GM21825 (cell line): ENCODE measurements around the gene NSMCE1.

Experiments
- ATAC-seq: cut with Tn5 transposase; IDR thresholded peaks from one replicate; pipeline ENCODE4 v1.9.1; 2021; ENCODE audit warnings: mild to moderate bottlenecking, moderate library complexity; ENCODE audit not compliant: unreplicated experiment

Gene NSMCE1

DNA sequence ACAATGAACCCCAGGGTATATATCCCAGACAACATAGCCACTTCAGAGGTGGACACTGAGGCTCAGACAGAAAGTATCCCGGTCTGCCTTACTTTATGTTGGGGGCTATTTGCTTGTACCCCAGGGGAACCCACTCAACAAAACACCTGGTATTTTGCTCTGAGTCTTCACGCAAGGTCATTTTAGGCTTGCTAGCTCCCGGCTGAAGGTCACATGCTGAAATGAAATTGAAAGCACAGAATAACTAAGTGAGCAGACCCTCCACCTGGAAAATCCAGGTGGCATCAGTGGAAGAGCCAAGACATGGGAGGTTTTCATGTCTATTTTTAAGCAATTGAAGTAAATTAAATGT is 69.4 kb downstream of the NSMCE1 start:
- ATAC-seq: no peak

DNA sequence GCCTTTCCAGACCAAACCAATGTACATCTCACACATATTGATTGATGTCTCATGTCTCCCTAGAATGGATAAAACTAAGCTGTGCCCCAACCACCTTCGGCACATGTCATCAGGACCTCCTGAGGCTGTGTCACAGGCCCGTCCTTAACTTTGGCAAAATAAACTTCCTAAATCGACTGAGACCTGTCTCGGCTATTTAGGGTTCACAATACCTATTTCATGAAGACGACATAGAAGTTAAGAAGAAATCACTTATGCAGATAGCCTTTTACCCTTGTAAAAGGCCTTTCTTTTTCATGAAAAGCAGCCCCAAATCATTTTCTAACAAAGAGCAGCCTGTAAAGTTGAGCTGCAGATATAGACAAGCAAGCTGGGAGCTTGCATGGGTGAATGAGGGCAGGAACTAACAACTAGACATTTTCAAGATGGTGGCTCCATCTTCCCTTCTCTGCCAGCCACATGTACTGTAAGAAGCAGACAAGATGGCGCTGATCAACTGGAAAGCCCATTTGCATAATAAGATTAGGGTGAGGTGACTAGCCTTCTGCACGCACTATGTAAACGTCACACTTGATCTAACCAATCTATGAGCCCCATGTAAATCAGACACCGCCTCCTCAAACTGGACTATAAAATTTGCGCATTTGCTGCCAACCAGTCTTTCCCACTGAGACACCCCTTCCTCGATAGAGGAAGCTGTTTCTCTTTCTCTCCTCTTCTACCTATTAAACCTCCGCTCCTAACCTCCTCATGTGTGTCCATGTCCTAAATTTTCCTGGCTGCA is 69.9 kb downstream of the NSMCE1 start:
- no peak for ATAC-seq

DNA sequence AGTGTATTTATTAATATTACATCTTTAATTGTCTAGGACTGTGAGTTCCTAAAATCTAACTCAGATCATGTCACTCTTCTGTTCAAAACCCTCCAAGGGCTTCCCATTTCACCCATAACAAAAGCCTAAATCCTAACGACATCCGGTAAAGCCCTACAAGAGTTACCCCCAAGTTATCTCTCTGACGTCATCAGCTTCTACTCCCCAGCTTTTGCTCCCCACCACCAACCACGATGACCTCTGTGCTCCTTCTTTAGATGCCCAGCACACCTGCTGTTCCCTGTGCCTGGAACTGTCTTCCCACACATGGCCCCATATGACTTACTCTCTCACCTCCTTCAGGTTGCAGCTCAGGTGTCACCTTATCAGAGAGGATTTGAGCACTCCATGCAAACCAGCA is 71.6 kb downstream of the NSMCE1 start:
- no peak for ATAC-seq

DNA sequence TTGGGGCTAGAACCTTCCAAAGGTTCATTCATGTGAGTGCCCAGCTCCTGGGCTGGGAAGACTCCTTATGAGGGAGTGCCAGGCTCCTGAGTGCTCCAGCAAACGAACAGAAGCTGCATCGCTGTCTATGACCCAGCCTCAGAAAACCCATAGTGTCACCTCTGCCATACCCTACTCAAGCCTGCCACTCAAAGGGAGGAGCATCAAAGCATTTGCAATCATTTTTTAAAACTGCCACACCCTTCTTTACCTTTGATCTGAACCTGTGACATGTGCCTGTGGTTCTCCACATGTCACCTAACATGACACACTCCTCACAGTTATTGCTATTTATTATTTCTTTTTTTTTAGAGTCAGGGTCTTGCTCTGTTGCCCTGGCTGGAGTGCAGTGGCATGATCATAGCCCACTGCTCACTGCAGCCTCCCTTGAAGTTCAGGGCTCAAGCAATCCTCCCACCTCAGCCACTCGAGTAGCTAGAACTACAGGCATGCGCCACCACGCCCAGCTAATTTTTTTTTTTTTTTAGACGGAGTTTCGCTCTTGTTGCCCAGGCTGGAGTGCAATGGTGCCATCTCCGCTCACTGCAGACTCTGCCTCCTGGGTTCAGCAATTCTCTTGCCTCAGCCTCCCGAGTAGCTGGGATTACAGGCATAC is 72.5 kb downstream of the NSMCE1 start:
- ATAC-seq: no peak

DNA sequence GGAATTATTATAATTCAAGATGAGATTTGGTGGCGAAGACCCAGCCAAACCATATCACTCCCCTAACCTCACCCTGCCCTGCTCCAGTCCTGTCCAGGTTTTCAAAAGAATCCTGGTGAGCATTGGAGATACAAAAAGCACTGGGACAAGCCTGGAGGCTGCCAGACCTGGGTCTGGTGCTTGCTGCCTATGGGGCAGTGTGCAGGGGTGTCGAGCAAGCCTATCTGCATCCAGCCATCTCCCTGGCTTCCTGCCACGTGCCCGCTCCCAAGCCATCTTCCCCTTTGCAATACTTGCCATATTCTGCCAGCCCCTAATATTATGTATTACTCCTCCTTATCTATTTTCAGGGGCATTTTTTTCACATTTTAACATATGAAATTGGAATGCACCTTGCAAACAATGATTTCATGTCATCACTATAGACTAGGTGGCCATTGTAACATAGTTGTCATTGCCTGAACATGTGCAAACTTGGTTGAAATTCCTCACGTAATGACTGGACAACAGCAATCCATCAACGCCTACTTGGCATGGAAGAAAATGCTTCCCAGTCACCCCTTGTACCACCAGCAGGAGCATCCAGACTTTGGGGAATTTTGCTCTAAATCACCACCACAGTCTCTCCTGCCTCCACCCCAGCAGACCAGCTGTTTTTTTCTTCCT is 73.4 kb downstream of the NSMCE1 start:
- no peak for ATAC-seq

DNA sequence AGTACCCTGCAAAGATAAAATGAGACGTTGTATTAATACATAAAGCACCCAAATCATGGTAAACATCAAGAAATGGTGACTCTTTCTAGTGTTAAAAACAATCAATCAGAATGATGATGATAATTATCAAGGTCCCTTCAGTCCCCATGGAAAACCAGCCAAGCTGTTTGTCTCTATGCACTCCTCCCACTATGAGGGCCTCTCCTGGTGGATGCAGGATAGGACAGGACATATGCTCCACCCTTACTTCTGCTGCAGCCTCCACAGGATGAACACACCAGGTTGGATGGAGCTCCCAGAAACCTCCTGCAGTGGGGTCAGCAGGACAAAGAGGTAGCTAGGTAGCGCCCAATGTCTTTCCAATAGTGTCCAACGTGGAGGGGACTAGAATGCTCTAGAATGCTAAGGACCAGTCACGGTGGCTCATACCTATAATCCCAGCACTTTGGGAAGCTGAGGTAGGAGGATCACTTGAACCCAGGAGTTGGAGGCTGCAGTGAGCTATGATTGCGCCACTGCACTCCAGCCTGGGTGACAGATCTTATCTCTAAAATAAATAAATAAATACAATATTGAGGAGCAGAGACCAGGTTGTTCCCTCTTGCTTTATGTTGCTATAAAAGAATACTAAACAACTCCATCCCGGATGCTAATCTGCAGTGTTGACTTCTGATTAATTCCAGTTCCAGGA is 75.1 kb downstream of the NSMCE1 start:
- no peak for ATAC-seq

DNA sequence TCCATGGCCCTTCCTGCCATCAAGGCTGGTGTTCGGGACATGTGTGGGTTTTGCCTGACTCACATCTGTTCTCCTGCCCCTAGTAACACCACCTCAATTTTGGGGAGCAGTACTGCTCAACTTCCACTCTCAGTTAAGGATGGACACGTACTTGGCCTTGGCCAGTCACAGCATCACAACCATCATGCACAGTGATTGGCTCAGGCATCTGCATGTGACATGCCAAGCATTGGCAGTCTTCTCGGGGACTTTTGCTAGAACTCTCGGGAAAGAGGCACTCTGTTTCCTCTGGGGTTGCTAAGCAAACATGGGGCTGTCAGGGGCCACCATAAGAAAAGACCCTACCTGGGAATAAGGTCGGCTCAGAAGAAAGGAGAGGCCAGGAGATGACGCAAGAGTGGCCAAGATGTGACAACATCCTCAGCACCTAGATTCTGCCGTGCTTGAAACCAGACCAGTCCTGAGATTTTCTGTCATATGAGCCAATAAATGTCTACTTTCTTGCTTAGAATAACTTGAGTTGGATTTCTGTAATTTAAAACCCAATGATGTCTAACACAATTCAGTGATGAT is 77.1 kb downstream of the NSMCE1 start:
- ATAC-seq: no peak

DNA sequence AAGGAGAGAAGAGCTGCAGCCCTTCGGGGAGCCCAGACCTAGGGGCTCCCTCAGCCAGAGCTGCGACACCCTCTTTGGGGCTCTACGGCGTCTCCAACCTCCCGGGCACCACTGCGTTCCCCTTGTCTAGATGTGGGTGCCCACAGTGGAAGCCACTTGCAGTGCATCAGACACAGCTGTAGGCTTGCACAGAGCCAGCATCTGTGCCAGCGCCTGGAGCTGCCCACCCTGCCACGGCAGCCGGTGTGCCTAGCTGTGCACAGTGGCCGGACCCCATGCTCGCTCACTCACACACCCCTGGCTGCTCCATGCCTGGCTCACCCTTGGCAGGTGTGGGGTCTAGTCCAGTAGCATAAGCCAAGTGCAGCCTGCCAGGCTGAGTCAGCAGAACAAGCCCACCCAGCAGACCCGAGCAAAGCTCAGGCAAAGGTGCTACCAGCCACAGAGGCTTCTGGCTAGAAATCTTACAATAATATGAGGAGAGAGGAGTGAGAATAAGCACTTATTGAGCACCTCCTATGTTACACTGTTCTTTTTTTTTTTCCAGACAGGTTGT is 78.2 kb downstream of the NSMCE1 start:
- no peak for ATAC-seq

DNA sequence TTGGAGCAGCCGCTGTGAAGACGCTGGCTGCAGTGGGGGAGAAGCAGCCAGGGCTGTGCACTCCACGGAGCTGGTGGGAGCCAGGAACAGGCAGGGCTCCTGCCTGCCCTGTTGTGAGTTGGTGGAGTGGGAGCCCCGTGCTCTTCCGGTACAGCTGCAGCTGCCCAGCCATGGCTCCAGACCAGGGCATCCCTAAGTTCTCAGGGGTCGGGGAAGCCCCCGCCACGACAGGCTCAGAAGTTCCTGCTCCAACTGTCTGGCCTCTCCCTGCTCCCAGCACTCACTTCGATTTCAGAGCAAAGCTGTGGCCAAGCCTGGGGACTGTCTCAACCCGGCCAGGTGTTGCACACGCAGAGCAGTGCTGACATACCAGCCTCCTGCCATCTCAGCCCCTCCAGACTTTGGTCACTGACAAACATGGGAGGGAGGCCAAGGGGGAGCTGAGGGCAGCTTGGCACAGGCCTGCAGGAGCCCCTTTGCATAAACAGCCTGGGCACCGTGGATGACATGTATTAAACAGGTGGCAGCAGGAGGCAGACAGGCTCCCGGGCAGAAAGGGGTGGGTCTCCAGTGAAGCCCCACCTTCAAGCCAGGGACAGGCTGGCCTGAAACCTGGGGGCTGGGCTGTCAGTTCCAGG is 79.1 kb downstream of the NSMCE1 start:
- no peak for ATAC-seq

DNA sequence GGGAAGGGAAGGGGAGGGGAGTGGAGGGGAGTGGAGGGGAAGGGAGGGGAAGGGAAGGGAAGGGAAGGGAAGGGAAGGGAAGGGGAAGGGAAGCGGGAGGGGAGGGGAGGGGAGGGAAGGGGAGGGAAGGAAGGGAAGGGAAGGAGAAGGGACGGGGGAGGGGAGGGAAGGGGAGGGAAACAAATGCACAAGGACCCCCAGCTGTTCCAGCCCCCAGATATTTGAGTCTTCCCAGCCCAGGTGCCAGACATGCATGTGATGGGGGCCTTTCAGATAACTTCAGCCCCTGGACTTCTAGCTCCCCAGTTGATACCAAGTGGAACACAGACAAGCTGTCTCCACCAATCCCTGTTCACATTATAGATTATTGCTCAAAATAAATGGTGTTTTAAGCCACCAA is 79.9 kb downstream of the NSMCE1 start:
- ATAC-seq: no peak

DNA sequence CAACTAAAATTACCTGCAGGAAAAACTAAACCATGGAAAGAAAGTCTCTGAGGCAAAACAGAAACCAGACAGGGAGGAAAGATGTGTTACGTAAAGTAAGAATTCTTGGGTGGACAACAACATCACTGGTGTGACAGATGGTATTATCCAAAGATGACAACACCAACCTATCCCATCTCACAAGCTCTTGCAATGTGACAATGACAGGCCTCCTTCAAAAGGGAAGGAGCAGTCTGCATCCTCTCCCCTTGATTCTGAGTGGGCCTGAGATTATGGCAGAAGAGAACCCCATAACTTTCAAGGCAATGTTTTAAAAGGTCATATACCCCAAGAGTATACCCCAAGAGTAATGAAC is 82.8 kb downstream of the NSMCE1 start:
- ATAC-seq: no peak

DNA sequence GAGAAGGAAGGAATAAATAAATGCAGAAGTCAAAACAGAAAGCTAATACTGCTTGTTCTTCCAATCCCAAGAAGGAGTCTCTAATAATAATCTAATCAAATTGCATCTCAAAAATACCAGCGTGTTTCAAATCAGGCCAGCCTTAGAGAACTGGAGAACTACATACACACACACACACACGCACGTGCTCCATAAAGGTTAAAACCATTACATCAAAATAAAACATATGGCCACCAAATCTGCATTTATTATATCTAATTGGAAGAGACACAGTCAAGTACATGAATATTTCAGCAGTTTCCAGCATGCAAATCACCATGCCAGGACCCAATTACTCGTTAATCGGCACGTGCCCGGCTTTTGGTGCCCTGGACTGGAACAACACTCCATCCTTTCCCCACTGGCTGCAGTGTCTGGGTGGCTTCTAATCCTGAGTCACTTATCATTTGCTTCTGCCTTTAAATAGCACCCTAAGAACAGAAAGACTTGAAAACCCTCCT is 85.6 kb downstream of the NSMCE1 start:
- no peak for ATAC-seq

DNA sequence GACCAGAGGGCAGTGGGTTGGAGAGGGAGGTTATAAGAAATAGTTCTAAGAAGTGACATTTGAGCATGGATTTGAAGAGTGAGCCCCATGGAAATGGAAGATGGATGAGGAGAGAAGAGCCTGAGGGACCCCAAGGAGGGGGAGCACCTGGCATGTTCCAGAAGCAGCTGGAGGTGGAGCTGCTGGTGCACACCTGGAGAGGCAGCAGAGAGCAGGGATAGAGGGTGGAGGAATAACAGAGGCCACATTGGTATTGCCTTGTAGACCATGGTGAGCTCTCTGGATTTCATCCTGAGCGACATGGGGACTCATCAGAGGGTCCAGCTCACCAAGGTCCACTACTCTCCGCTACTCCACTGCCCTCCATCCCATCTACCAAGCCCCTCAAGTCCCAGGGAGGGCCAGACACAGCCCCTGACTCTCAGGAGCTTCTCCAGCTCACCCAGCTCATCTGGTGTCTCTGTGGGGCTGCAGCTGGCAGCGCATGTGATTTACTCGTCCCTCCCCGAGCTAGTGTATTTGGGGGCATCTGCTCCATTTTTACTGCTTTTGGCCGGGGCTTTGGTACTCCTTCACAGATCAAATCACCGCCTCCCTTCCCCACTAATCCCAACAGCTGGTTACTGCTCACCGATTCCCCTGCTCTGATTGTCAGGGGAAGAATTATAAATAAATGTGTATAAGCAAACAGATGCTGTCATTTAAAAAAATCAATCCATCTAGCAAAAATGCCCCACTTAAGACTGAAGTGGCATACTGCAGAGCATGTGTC is 87.4 kb downstream of the NSMCE1 start:
- no peak for ATAC-seq

DNA sequence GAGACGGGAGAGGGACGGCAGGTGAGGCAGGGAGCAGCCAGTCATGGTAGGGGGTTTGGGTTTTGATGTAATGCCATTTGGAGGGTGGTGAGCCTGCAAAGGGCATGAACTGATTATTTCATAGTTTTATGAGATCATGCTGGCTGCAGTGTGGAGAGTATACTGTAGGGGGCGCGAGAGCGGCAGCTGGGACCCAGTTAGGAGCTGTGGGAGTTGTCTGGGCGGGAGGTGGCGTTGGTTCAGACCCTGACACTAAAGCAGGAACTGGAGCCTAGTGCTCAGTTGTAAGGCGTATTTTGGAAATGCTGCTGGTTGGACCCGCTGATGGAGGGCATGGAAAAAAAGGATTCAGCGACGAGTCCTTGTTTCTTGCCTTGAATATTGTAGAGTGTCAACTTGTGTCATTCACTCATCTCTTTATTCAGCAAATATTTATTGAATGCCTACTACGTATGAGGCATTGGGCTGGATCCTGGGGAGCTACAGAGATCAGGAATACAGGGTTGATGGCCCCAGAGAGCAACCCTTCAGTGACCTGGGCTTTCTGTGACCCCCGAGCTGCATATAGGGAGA is 89.0 kb downstream of the NSMCE1 start:
- ATAC-seq: peak; percentile 87

DNA sequence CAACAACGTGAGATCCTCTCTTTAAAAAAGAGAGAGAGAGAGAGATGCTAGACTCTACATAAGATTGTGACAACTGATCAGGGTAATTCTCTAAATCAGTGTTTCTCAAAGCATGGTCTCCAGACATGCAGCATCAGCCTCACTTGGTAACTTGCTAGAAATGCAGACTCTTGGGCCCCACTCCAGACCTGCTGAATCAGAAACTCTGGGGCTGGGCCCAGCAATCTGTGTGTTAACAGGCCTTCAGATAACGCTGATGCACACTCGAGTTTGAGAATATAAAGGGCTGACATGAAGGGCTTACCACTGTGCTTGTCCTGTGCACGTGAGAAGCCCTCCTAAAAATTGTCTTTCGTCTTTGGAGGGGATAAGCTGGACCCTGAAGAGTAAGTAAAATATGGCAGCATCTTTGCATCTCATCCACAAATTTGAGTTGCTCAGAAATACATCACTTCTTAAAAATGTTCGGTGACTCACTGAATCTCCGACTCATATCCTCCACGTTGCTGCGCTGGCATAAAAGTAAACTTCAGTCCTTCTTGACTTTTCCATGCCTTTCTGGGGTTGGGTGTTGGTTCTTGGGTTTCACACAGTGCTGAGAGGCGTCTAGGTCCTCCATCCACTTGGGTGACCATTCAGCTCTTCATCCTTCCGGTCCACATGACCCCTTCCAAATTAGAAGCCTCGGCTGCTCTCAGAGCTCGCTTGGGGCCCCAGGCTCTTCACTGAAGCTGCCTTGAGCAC is 91.4 kb downstream of the NSMCE1 start:
- ATAC-seq: no peak

DNA sequence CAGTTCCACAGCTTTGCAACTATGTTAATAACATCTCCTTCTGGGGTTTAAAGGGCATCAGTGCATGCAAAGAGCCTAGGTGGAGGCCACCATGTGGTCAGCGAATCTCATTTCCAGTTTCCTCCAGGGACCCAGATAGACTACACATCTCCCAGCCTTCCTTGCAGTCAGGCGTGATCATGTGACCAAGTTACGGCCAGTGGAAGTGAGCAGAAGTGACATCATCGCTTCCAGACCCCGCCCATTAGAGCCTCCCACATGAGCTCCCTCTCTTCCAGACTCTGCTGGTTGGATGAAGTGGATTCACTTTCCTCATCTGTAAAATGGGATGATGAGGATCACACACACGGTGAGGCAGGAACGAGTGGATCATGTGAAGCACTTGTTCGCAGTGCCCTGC is 92.7 kb downstream of the NSMCE1 start:
- ATAC-seq: no peak
